HG02588 (cell line): ENCODE data around the gene THBS4.

ENCODE experiments used
- ATAC-seq: cut with Tn5 transposase; IDR thresholded peaks from one replicate; pipeline ENCODE4 v1.9.1; 2021; ENCODE audit warnings: mild to moderate bottlenecking, moderate library complexity; ENCODE audit not compliant: unreplicated experiment

Gene THBS4

GRCh38 chr5:80043187-80043586, 8.0 kb downstream of the THBS4 start:
- ATAC-seq = no peak

DNA sequence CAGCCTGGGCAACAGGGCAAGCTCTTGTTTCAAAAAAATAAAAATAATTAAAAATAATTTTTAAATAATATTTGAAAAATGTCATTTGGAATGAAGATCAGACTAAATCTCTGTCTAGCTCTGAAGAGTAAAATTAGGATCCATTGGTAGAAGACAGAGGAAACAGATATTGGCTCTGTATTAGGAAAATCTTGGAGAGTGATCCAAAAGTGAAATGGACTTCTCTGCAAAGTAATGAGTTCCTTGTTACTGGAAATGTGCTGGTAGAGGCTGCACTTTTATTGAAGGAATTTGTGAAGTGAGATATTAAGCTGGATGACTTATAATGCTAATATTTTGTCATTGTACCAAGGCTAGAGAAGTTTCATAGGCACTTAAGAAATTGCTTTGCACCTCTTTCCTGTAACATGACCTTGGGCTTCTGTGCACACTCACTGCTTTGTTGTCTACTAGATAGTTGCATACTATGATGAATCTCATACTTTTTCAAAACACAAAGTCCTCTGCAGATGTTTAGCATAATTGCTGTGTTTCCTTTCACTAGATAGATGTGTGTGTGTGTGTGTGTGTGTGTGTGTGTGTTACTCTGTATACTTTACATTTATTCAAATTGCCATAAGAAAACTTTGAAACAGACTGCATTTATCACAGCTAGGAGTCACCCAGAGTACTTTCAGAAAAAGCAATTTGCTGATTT, 13.1 kb downstream of the THBS4 start:
- no peak for ATAC-seq

DNA sequence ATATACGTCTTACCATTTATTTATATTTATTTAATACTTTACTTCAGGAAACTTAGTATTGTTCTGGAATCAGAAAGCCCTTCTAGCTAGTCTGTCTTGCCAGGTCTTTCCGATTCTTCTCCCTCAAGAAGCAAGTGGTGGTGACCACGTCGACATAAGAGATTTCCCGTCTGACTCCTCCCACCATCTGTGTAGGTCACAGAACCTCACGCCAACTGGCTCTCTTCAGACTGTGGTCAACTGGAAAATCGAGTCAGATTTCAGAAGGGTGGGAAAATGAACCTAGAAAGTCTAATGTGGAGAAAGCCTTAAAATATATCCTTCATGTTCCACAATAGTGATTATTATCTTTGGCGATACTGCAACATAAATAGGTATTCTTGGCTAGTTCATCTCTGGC, 17.3 kb downstream of the THBS4 start:
- no peak for ATAC-seq

GRCh38 chr5:80054682-80055081, 19.5 kb downstream of the THBS4 start:
- no peak for ATAC-seq

DNA sequence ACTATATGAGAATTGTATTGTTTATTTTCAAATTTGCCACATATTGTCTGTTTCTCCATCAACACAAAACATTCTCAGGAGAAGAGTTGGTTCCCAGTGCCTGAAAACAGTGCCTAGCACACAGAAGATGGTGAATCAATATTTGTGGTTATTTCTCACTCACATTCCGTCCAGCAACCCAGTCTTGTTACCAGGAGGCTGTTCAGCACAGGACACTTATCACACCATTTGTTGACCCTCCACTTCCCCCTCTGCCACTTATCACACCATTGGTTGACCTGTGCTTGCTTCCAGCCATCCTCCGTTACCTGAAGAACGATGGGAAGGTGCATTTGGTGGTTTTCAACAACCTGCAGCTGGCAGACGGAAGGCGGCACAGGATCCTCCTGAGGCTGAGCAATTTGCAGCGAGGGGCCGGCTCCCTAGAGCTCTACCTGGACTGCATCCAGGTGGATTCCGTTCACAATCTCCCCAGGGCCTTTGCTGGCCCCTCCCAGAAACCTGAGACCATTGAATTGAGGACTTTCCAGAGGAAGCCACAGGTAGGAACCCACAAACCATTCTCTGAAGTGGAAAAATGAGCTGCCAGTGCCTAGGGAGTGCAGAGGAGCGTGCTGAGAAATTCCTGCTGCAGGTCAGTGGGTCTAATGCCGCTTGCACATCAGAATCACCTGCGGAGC, 20.5 kb downstream of the THBS4 start:
- no peak for ATAC-seq

- no peak for ATAC-seq
Measured at GRCh38 chr5:80057099-80057498, 22.0 kb downstream of the THBS4 start.

DNA sequence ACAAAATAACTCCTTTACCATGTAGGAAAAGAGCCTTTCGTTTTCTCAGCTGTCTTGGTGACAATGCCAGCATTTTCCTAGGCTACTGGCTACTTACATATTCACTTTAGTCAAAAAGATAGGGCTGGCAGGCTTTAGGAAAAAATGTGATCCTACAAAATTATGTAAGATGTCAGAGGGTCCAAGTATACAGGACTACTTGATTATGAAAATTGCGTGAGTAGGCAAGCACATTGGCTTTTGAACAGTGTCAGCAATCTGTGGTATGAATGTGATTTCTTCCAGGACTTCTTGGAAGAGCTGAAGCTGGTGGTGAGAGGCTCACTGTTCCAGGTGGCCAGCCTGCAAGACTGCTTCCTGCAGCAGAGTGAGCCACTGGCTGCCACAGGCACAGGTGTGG, 22.8 kb downstream of the THBS4 start:
- no peak for ATAC-seq

DNA sequence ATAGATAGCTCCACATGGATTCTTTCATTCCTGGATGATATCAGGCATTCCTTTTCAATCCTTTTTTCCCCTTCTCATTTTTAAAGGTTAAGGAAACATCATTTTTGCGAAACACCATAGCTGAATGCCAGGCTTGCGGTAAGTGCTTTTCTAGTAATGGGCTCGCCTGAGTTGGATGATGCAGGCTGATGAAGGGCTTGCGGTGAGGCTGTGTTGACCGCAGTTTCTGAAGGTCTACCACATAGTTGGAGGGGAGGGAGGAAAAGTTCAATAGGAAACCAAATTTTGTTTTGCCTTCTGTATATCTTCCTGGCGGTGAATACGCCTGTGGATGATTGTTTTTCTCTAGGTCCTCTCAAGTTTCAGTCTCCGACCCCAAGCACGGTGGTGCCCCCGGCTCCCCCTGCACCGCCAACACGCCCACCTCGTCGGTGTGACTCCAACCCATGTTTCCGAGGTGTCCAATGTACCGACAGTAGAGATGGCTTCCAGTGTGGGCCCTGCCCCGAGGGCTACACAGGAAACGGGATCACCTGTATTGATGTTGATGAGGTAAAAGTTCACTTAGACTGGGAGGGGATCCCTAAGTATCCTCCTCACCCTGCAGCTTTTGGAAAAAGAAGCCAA, 24.3 kb downstream of the THBS4 start:
- no peak for ATAC-seq

- ATAC-seq = no peak
Measured at GRCh38 chr5:80060966-80061365, 25.8 kb downstream of the THBS4 start.

GRCh38 chr5:80061547-80061946, 26.4 kb downstream of the THBS4 start:
- ATAC-seq = no peak

- no peak for ATAC-seq
Measured at GRCh38 chr5:80064124-80064523, 29.0 kb downstream of the THBS4 start.

DNA sequence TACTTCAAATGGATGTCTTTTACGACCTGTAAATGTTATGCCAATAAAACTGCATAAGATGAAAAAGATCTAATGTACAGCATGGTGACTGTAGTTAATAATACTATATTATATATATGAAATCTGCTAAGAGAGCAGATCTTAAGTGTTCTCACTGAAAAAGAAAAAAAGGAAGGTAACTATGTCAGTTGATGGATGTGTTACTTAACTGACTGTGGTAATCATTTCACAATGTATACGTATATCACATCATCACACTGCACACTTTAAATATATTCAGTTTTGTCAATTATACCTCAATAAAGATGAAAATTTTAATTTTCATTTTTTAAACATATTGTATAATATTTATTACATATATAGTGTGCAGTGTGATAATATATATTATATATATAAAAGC, 31.9 kb downstream of the THBS4 start:
- no peak for ATAC-seq

DNA sequence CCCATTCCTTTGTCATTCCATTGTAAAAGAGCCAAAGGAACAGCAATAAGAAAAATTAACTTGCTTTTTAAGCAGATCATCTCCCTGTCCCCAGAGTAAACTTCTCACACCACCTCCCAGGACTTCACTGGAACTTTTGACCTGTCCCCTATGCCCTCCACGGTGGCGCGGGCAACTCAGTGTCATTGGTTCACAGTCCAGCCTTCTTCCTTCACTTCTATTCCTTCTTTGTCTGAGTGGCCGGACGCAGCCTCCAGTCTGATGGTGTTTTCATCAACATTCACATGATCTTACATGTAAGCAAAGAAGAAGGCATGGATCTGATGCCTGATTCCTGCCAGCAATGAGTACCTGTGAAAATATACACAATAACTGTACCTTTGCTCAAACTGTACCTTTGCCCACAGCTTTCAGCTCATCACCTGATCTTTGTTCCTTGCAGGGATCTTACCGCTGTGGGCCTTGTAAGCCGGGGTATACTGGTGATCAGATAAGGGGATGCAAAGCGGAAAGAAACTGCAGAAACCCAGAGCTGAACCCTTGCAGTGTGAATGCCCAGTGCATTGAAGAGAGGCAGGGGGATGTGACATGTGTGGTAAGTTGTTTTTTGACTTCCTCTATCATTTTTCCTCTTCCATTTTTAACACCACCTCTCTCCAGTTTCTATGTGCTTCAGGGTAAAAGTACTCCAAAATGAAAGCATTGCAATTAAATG, 32.5 kb downstream of the THBS4 start:
- no peak for ATAC-seq

DNA sequence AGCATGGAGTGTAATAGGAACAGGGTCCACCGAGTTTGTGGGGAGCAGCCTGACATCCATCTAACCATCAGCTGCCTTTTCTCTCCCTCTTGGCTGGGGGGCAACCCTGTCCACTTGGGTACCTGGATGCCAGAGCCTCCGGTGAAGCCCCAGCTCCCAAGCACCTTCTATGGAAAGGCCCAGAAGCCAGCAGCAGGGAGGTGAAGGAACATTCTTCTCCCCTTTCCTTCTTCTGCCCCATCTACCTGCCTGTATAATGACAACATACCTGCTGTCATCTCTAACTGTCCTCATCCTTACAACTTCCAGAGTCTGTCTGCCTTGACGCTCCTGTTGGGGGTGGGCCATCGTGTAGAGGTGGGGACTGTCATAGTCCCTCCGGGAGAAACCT, 33.1 kb downstream of the THBS4 start:
- no peak for ATAC-seq

- ATAC-seq = no peak
Measured at GRCh38 chr5:80068775-80069174, 33.6 kb downstream of the THBS4 start.

GRCh38 chr5:80069251-80069800, 34.2 kb downstream of the THBS4 start:
- ATAC-seq = no peak

DNA sequence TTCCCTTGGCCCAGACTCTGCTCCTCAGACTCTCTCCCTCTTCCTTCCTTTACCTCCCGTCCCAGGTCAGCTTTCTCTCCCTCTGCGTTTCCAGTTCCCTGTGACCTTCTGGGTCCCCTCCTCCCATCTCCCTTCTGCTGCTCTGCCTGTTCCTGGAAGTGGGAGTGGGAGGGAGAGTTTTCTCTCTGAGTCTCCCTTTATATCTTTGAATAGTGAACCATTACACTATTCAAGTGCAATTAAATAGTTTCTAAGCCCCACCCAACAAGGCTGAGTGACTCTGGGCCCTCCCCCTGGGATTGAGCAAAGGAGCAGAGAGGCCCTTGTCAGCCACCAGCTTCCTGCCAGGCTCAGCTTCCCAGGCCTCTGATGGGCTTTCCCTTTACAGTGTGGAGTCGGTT, 34.8 kb downstream of the THBS4 start:
- ATAC-seq = no peak

DNA sequence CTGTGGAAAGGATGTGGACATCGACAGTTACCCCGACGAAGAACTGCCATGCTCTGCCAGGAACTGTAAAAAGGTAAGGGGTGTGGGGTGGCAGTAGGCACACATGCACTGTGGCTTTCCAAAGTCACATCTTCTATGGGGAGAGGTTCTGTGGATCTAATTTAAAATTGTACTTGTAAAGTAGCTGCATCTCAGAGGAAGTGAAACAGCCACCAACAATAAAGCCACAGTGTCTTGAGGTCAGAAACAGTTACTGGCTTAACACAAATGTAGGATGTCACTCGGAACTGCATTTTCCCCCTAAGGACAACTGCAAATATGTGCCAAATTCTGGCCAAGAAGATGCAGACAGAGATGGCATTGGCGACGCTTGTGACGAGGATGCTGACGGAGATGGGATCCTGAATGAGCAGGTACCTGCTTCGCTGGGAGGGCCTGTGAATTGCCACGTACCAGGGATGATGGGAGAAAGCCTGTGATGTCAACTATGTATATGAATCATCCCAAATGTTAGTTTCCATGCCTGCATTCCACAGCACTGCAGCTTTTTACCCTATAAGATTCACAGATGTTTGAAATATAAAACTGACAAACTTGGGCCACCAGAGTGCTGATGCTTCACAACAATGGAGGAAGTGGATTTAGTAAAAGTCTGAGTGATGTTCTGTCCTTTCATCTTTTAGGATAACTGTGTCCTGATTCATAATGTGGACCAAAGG, 35.3 kb downstream of the THBS4 start:
- ATAC-seq = no peak

- ATAC-seq = no peak
Measured at GRCh38 chr5:80071510-80072021, 36.4 kb downstream of the THBS4 start.
